C4-2B (cell line): Measurements from ENCODE around the gene CCNJL.

Experiments used
- H3K27ac ChIP-seq: fragments of 450-650 bp; 2 replicates; pipeline ENCODE4 v1.5.1; 2017
- CTCF ChIP-seq: fragments of 450-650 bp; conservative IDR thresholded peaks from 2 replicates; pipeline ENCODE4 v1.5.1; 2017; ENCODE audit warnings: mild to moderate bottlenecking
- ZFX ChIP-seq: fragments of 450-650 bp; IDR thresholded peaks from 2 replicates; pipeline ENCODE4 v1.6.1; 2017

CCNJL gene

GRCh38 chr5:160312134-160312959, at the start of gene CCNJL:
Gene CCNJL, minus strand, starts transcription at chr5:160312564. Its CDS starts 641 bp downstream, at chr5:160311923.
- TF ChIP-seq ZFX (no peak), CTCF (no peak)
- H3K27ac ChIP-seq = no peak within 1 kb of the TSS; the same call in 1 of the 2 replicates

GRCh38 chr5:160361624-160362228, 49.4 kb upstream of the CCNJL start:
- TF ChIP-seq ZFX (no peak), CTCF (no peak)
- no peak overlapping the region for H3K27ac ChIP-seq

- no peak overlapping the region for H3K27ac ChIP-seq
- TF ChIP-seq ZFX (no peak), CTCF (no peak)
Observed at GRCh38 chr5:160360310-160360709, 47.9 kb upstream of the CCNJL start.

- TF ChIP-seq ZFX = no peak
- no peak overlapping the region for H3K27ac ChIP-seq
Observed at GRCh38 chr5:160359816-160360215, 47.5 kb upstream of the CCNJL start.

- TF ChIP-seq CTCF (no peak), ZFX (no peak)
- no peak overlapping the region for H3K27ac ChIP-seq
Observed at GRCh38 chr5:160359242-160359641, 46.9 kb upstream of the CCNJL start.

GRCh38 chr5:160357861-160358411, 45.6 kb upstream of the CCNJL start:
- no peak for TF ChIP-seq ZFX
- no peak for TF ChIP-seq CTCF
- no peak overlapping the region for H3K27ac ChIP-seq

GRCh38 chr5:160357394-160357793, 45.0 kb upstream of the CCNJL start:
- TF ChIP-seq ZFX (no peak), CTCF (no peak)
- no peak overlapping the region for H3K27ac ChIP-seq
